Body of pancreas (tissue), 4 donors: Measurements from ENCODE around the gene RBMS1. TPM values are rescaled to one million over a fixed set of nuclear protein-coding genes. Genes with fewer than 3 reads are reported as not detected.

Experiments used
- ATAC-seq: fragments of 150-250 bp; one replicate; pipeline ENCODE4 v1.9.1; 2016
- DNase-seq, 4 donors: peaks; one replicate each; pipeline ENCODE4 v3.0.0-alpha.2; 2019
- H3K27ac ChIP-seq, 4 donors: fragments of 200-600 bp; sonication (generic); 1 replicate in 3 of 4; 2 replicates in 1 of 4; pipeline versions ENCODE4 v1.5.1 to v1.6.1; 2016 to 2019; ENCODE audit warnings: mild to moderate bottlenecking in 1 of 4, mixed read lengths in 1 of 4, moderate library complexity in 1 of 4
- H3K27me3 ChIP-seq, 2 donors: fragments of 200-600 bp; sonication (generic); one replicate each; pipeline ENCODE4 v1.6.0; 2016; ENCODE audit warnings: mild to moderate bottlenecking in 1 of 2
- H3K36me3 ChIP-seq, 2 donors: fragments of 200-600 bp; sonication (generic); replicated peaks in 1 of 2; 2 replicates each; pipeline ENCODE4 v1.5.1; 2016; ENCODE audit warnings: low read depth in 2 of 2; ENCODE audit not compliant: insufficient read depth in 1 of 2
- H3K4me1 ChIP-seq: fragments of 200-600 bp; sonication (generic); one replicate; pipeline ENCODE4 v1.6.0; 2016
- H3K4me3 ChIP-seq, 2 donors: fragments of 200-600 bp; sonication (generic); 1 replicate in 1 of 2; 2 replicates in 1 of 2; pipeline ENCODE4 v1.5.1; 2016 to 2019
- H3K9me3 ChIP-seq, 3 donors: fragments of 200-600 bp; sonication (generic); 1 replicate in 2 of 3; 2 replicates in 1 of 3; pipeline ENCODE4 v1.5.1; 2016
- CTCF ChIP-seq, 7 experiments: fragments of 450-650 bp in 4 of 7; fragments of 200-600 bp in 3 of 7; sonication (generic) in 3 of 7; IDR thresholded peaks; one replicate each; pipeline ENCODE4 v1.5.1; 2016 to 2019; ENCODE audit warnings: antibody characterized with exemption in 7 of 7
- POLR2A ChIP-seq, 3 donors: fragments of 450-650 bp; IDR thresholded peaks; one replicate each; pipeline ENCODE4 v1.6.1; 2016; ENCODE audit warnings: antibody characterized with exemption in 3 of 3, mild to moderate bottlenecking in 2 of 3
- WGBS, 2 donors: methylation state at CpG; one replicate each; pipeline ENCODE4 v1.1.5; 2017; 5-methylcytosine and 5-hydroxymethylcytosine counted together
- intact Hi-C: fragments of 100-400 bp; cut with DNase I; formaldehyde crosslinking; loops from one replicate; pipeline ENCODE4 v1.15.1; 2023
- total RNA-seq, 2 donors: library from RNA; depleted of rRNA; stranded (reverse); fragments of >200 nt; gene quantifications; one replicate each; pipeline ENCODE4 v1.1.0, GENCODE V29; 2016

The RBMS1 gene
- total RNA-seq, 2 donors from 2014 or later = 21.3 to 23.7 TPM

GRCh38 chr2:160310118-160310828 lies 183.3 kb downstream of the RBMS1 start:
- ATAC-seq = no peak
- intact Hi-C loops = no loop called here
- Histone ChIP-seq H3K27ac (no peak overlapping the region), H3K4me3 (no peak overlapping the region), H3K4me1 (no peaks in the 10 kb centered on the region), H3K36me3 (no peaks in the 10 kb centered on the region), H3K27me3 (no peaks in the 10 kb centered on the region), H3K9me3 (no peaks in the 10 kb centered on the region)
- DNase-seq = no peak
- no peak for TF ChIP-seq CTCF (IDR thresholded peaks at IDR 0.05)
- no peak for TF ChIP-seq POLR2A (IDR thresholded peaks at IDR 0.05)
- whole genome bisulfite sequencing, 2 donors = 73 to 83% methylated on average over 8 of the region's 8 CpGs

- H3K9me3 ChIP-seq = no peaks in the 10 kb centered on the region
- intact Hi-C loops = no loop called here
- no peak for DNase-seq
- no peaks in the 10 kb centered on the region for H3K4me1 ChIP-seq
- TF ChIP-seq POLR2A (IDR thresholded peaks at IDR 0.05) = no peak
- TF ChIP-seq CTCF (IDR thresholded peaks at IDR 0.05) = no peak
- H3K27ac ChIP-seq = no peak overlapping the region
- no peak for ATAC-seq
- H3K4me3 ChIP-seq = no peak overlapping the region
- no peaks in the 10 kb centered on the region for H3K36me3 ChIP-seq
- H3K27me3 ChIP-seq = no peaks in the 10 kb centered on the region
Measured at GRCh38 chr2:160309585-160309984, 184.0 kb downstream of the RBMS1 start.

- Histone ChIP-seq H3K36me3 (no peaks in the 10 kb centered on the region), H3K9me3 (no peaks in the 10 kb centered on the region), H3K27ac (no peak overlapping the region), H3K4me3 (no peak overlapping the region), H3K4me1 (no peaks in the 10 kb centered on the region), H3K27me3 (no peaks in the 10 kb centered on the region)
- TF ChIP-seq POLR2A (IDR thresholded peaks at IDR 0.05) (no peak), CTCF (IDR thresholded peaks at IDR 0.05) (no peak)
- WGBS, 2 donors = 87 to 91% methylated on average over 5 of the region's 5 CpGs
- intact Hi-C loops = no loop called here
- ATAC-seq (no peak), DNase-seq (no peak)
Measured at GRCh38 chr2:160308915-160309314, 184.7 kb downstream of the RBMS1 start.

GRCh38 chr2:160308476-160308875 lies 185.1 kb downstream of the RBMS1 start:
- no peaks in the 10 kb centered on the region for H3K27me3 ChIP-seq
- no peaks in the 10 kb centered on the region for H3K9me3 ChIP-seq
- intact Hi-C loops = no loop called here
- H3K4me1 ChIP-seq = no peaks in the 10 kb centered on the region
- ATAC-seq (no peak), DNase-seq (peak in 1 of 4 donors; percentile 13)
- H3K27ac ChIP-seq = no peak overlapping the region
- TF ChIP-seq POLR2A (IDR thresholded peaks at IDR 0.05) (no peak), CTCF (IDR thresholded peaks at IDR 0.05) (no peak)
- no peaks in the 10 kb centered on the region for H3K36me3 ChIP-seq
- H3K4me3 ChIP-seq = no peak overlapping the region
- 93 to 96% methylated on average over 3 of the region's 3 CpGs for WGBS, 2 donors

- no peak overlapping the region for H3K4me3 ChIP-seq
Measured at GRCh38 chr2:160306985-160307384, 186.6 kb downstream of the RBMS1 start.

More at GRCh38 chr2:160306985-160307384, 186.6 kb downstream of the RBMS1 start:
- no peaks in the 10 kb centered on the region for H3K9me3 ChIP-seq
- no peaks in the 10 kb centered on the region for H3K4me1 ChIP-seq
- no peaks in the 10 kb centered on the region for H3K36me3 ChIP-seq
- no peaks in the 10 kb centered on the region for H3K27me3 ChIP-seq
- no peak overlapping the region for H3K27ac ChIP-seq
- WGBS, 2 donors = 87 to 91% methylated on average over 10 of the region's 10 CpGs
- intact Hi-C loops = no loop called here
- TF ChIP-seq POLR2A (IDR thresholded peaks at IDR 0.05) (no peak), CTCF (IDR thresholded peaks at IDR 0.05) (no peak)
- DNase-seq = peak in 1 of 4 donors; percentile 15
- no peak for ATAC-seq
